T-helper 1 cell treated with Interleukin-12 subunit alpha and Interleukin-12 subunit beta and Interleukin-4 antibody, amounts not matched to agents 30 μg/mL and 1 μg/mL, for 36 hours (primary cell): ENCODE data around the gene PLAGL2.

Source experiments
- H3K27ac Mint-ChIP-seq: one replicate; pipeline ENCODE4 v1.8.0; 2021; ENCODE audit warnings: mild to moderate bottlenecking, mixed read lengths
- H3K27me3 Mint-ChIP-seq: one replicate; pipeline ENCODE4 v1.8.0; 2021; ENCODE audit warnings: low read depth, mixed read lengths
- H3K36me3 Mint-ChIP-seq: one replicate; pipeline ENCODE4 v1.8.0; 2021; ENCODE audit warnings: low read depth, mixed read lengths
- H3K4me1 Mint-ChIP-seq: one replicate; pipeline ENCODE4 v1.8.0; 2021; ENCODE audit warnings: low read depth, mixed read lengths
- H3K4me3 Mint-ChIP-seq: one replicate; pipeline ENCODE4 v1.8.0; 2021; ENCODE audit warnings: mild to moderate bottlenecking, moderate library complexity, mixed read lengths
- H3K9me3 Mint-ChIP-seq: one replicate; pipeline ENCODE4 v1.8.0; 2021; ENCODE audit warnings: mixed read lengths

Gene PLAGL2

DNA sequence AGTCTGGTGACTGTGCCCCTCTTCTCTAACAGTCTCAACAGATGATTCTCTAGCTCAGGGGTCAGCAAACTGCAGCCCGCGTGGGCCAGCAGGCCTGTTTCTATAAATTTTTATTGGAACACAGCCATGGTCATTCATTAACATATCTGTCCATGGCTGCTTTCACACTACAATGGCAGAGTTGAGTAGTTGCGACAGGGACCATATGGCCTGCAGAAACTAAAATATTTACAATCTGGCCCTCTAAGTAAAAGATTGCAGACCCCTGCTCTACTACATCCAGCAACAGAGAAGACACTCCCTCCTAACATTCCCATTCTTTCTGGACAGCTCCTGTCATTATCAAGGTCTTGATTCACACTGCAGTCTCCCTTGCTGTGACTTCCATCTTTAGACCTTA is 45.2 kb downstream of the PLAGL2 start:
- Mint-ChIP-seq H3K36me3 (peaks cover 40% of the 10 kb centered on the region), H3K27me3 (no peaks in the 10 kb centered on the region), H3K4me1 (peaks cover 2% of the 10 kb centered on the region), H3K9me3 (no peaks in the 10 kb centered on the region), H3K4me3 (no peak overlapping the region), H3K27ac (no peak overlapping the region)

DNA sequence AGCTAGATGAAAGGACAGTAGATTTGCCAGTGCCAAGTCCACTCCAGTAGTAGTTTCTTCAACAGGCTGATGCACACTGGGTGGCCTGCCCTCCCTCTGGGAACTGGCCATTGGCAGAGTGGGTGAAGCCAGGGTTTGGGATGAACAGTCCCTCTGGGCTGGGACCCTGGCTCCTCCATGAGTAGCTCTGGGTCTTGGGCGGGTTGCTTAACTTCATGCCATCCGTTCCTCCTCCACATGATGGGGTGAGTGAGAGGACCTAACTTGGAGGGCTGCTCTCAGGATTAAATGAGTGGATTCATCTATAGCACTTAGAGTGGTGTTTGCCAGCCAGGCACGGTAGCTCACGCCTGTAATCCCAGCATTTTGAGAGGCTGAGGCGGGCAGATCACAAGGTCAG is 47.2 kb downstream of the PLAGL2 start:
- Mint-ChIP-seq H3K4me1 (peaks cover 2% of the 10 kb centered on the region), H3K9me3 (no peaks in the 10 kb centered on the region), H3K27me3 (no peaks in the 10 kb centered on the region), H3K27ac (no peak overlapping the region), H3K4me3 (no peak overlapping the region), H3K36me3 (peaks cover 38% of the 10 kb centered on the region)

DNA sequence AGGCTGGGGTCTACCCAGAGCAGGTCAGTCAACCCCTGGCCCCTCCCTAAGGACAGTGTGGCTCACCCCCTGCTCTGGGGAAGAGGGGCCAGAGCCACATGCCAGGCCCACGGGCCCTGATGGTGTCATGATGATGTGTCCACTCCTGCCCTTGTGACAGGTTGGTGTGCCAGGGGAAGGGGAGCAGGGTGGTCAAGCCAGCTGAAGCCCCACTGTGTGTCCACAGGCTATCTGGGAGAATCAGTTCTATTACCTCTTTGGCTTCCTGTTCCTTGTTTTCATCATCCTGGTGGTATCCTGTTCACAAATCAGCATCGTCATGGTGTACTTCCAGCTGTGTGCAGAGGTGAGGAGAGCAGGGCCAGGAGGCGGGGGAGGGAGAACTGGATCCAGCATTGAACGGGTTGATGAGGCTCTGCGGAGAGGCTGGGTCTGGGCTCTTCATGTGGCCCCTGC is 47.7 kb downstream of the PLAGL2 start:
- Mint-ChIP-seq H3K36me3 (peaks cover 38% of the 10 kb centered on the region), H3K27ac (no peak overlapping the region), H3K9me3 (no peaks in the 10 kb centered on the region)

DNA sequence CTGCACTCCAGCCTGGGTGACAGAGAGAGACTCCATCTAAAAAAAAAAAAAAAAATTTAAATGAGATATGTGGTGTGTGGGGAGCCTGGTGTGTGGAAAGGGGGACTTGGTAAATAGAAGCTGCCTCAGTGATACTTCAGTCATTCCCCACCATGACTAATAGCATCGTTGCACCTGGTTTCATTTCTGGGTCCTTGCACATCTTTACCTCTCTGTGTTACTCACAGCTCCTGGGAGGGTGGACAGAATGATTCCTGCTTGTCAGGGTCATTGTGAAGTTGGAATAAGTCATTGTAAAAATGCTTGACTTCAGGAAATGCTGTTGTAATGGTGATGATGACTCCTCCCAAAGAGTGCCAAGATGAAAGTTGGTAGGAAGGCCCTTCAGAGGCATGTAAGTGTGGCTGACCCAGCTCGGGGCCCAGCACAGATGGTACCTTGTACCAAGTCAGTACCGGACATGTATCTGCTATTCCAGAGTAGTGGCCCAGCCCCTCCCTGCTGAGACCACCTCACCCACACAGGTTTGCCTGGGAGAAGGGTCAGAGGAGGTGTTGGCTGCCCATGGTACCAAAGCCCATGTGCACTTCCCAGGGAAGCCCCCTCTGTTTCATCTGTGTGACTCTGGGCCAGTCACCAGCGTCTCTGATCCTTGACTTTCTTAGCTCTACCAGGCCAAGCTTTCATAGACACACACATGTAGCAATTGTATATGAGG is 48.4 kb downstream of the PLAGL2 start:
- Mint-ChIP-seq H3K36me3 (peaks cover 40% of the 10 kb centered on the region), H3K27ac (no peak overlapping the region), H3K4me3 (no peak overlapping the region), H3K27me3 (no peaks in the 10 kb centered on the region), H3K9me3 (no peaks in the 10 kb centered on the region), H3K4me1 (peaks cover 9% of the 10 kb centered on the region)

More for the DNA sequence above, 47.7 kb downstream of the PLAGL2 start:
- H3K4me1 Mint-ChIP-seq = peaks cover 7% of the 10 kb centered on the region
- H3K27me3 Mint-ChIP-seq = no peaks in the 10 kb centered on the region
- H3K4me3 Mint-ChIP-seq = no peak overlapping the region

DNA sequence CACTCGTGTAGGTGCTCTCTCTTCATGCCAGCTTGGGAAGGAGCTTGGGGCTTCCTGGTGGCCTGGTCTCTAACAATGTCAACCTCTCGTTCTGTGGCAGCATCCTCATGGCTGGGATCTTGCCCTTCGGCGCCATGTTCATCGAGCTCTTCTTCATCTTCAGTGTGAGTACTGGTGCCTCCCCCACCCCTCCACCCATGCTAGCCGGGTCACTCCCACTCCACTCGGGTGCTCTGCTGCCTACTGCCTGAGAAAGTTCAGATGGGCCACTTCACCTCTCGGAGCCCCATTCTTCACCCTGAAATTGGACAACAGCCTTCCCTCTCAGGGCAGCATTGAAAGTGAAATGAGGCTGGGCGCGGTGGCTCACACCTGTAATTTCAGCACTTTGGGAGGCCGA is 49.2 kb downstream of the PLAGL2 start:
- H3K36me3 Mint-ChIP-seq = peaks cover 40% of the 10 kb centered on the region
- H3K27me3 Mint-ChIP-seq = no peaks in the 10 kb centered on the region
- H3K4me3 Mint-ChIP-seq = no peak overlapping the region
- peaks cover 9% of the 10 kb centered on the region for H3K4me1 Mint-ChIP-seq
- no peaks in the 10 kb centered on the region for H3K9me3 Mint-ChIP-seq
- no peak overlapping the region for H3K27ac Mint-ChIP-seq

DNA sequence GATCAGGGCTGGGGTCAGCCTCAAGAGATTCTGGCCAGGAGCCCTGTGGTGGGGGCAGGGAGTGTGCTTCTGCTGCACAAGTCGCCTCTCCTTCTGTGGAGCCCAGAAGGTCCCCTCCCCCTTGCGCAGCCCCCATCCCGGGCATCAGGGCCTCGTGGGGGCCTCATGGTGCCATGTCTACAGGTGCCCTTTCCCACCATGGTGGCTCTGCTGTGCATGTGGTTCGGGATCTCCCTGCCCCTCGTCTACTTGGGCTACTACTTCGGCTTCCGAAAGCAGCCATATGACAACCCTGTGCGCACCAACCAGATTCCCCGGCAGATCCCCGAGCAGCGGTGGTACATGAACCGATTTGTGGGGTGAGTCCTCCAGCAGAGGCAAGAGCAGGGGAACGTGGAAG is 49.9 kb downstream of the PLAGL2 start:
- Mint-ChIP-seq H3K9me3 (no peaks in the 10 kb centered on the region), H3K27me3 (no peaks in the 10 kb centered on the region), H3K4me3 (no peak overlapping the region), H3K27ac (no peak overlapping the region), H3K36me3 (peaks cover 41% of the 10 kb centered on the region), H3K4me1 (peaks cover 9% of the 10 kb centered on the region)

DNA sequence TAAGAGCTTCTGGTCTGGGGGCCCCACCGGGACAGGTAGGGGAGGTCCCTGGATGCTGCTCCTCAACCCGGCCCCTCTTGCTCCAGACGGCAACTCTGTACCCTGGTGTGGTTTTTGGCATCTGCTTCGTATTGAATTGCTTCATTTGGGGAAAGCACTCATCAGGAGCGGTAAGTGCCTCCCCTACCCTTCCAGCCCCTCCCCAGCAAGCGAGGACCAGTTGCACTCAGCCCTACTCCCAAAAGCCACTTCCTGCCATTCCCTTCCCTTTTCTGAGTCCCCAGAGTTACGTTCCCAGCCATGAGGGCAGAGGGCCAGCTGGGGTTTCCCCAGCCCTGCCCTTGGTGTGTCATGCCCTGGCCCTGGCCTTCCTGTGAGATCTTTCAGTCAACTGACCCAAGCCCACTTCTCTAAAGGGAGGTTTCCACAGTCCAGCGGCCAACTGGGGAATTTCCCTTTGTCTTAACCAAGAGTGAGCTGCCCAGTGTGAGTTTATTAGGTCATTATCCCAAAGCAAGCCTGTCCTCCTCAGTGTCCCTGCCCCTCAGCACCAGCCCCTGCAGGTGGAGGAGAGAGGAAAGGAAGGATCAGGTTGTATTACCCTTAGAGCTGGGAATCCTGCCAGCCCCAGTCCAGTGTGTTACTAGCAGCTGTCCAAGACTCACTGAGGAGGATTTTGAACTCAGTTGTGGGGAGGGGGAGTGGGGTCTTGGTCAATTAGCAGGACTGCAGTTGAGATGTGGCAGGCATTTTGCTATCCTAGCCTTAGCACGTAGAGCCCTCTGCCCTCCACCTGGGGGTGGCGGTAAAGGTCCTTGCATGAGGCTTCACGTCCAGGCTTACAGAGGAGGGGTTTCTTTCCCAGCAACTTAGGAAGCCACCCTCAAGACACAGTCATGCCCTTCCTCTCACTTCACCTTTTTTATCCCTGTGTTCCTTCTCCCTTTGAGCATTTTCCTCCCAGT is 52.2 kb downstream of the PLAGL2 start:
- H3K4me3 Mint-ChIP-seq = no peak overlapping the region
- H3K27me3 Mint-ChIP-seq = no peaks in the 10 kb centered on the region
- H3K36me3 Mint-ChIP-seq = peaks cover 32% of the 10 kb centered on the region
- peaks cover 9% of the 10 kb centered on the region for H3K4me1 Mint-ChIP-seq
- H3K27ac Mint-ChIP-seq = peak overlapping the region; percentile 41
- no peaks in the 10 kb centered on the region for H3K9me3 Mint-ChIP-seq

DNA sequence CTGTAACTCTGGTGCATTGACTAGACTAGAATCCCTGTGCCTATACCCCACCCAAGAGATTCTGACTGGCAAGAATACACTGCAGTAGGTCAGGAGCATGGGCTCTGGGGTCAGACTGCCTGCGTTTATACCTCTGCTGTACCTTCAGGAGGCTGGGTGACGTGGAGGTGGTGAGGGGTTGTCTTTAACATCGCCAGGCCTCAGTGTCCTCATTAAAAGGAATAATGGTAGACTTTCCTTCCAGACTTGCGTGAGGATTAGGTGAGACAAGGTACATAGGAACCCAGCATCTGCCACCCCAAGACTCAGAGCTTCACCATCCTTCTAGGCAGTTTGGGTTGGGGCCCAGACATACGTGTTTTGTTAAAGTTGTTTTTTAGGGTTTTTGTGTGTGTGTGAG is 53.8 kb downstream of the PLAGL2 start:
- Mint-ChIP-seq H3K36me3 (peaks cover 30% of the 10 kb centered on the region), H3K9me3 (no peaks in the 10 kb centered on the region), H3K27ac (no peak overlapping the region)

DNA sequence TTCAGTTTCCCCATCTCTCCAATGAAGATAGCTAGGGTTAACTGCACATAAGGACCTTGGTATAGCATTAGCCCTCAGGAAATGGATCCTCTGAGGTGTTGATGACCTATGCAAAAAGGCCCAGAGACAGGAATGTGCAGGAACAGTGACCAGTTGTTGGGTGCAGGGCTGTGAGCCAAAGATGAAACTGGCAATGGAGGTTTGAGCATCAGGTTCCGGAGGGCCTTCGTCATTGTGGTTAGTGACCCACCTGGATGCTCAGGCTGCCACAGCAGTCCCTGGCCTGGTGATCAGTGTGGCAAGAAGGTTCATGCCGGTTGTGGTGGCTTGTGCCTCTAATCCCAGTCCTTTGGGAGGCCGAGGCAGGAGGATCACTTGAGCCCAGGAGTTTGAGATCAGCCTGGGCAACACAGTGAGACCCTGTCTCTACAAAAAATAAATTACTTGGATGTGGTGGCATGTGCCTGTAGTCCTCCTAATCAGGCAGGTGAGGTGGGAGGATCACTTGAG is 54.3 kb downstream of the PLAGL2 start:
- H3K4me3 Mint-ChIP-seq = no peak overlapping the region
- H3K4me1 Mint-ChIP-seq = peaks cover 9% of the 10 kb centered on the region
- no peaks in the 10 kb centered on the region for H3K9me3 Mint-ChIP-seq
- no peaks in the 10 kb centered on the region for H3K27me3 Mint-ChIP-seq
- H3K27ac Mint-ChIP-seq = no peak overlapping the region
- H3K36me3 Mint-ChIP-seq = peaks cover 27% of the 10 kb centered on the region

More for the DNA sequence above, 53.8 kb downstream of the PLAGL2 start:
- H3K4me1 Mint-ChIP-seq = peaks cover 9% of the 10 kb centered on the region
- no peak overlapping the region for H3K4me3 Mint-ChIP-seq
- no peaks in the 10 kb centered on the region for H3K27me3 Mint-ChIP-seq

DNA sequence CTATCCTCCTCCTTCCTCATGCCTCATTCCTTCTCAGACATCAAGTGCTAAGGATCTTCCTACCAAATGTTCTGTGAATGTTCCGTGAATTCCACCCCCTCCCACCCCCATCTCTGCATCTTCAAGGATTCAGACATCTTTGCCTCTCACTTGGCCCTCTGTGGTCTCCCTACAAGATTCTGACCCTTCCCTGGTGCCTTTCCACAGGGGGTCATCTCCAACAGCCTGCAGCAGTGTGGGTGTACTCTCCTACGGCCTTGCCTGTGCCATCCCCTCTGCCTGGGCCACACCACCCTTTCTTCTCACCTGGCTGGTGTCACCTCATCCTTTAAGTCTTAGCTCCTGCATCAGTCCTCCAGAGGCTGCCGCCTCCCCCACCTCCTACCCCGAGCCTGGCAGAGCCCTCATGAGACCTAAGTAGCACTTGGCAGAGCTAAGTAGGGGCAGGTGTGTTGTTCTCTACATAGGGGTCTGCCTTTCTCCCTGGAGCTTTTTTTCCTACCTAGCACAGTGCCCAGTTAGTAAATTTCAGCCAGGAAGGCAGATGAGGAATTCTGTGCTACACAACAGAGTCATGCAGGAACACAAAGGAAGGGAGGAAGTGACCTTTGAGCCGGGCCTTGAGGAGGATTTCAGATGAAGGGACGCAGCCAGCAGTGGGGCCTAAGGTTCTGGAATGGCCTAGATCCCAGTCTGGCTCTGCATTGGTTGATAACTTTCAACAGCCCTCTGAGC is 55.0 kb downstream of the PLAGL2 start:
- Mint-ChIP-seq H3K9me3 (no peaks in the 10 kb centered on the region), H3K4me3 (no peak overlapping the region), H3K36me3 (peaks cover 23% of the 10 kb centered on the region), H3K27ac (no peak overlapping the region), H3K27me3 (no peaks in the 10 kb centered on the region), H3K4me1 (peaks cover 9% of the 10 kb centered on the region)

DNA sequence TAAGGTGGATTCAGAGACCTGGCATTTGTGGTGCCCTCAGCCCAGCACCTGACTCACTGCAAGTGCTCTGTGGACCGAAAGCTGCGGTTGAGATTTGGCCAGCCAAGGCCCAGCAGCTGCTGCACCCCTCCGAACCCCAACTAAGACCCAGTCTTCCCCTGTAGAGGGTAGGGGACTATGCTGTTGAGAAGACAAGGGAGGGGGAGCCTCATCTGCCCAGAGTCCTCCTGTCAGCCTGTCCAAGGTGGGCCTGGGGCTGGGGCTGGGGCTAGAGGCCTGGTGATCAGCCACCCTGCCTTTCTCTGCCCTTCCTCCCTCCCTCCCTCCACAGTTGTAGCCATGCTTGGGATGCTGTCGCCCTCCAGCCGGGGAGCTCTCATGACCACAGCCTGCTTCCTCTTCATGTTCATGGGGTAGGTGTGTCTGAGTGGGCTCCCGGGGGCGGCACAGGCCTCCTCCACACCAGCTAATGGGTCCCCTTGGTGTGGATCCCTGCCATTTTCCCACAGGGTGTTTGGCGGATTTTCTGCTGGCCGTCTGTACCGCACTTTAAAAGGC is 57.2 kb downstream of the PLAGL2 start:
- H3K4me1 Mint-ChIP-seq = peaks cover 7% of the 10 kb centered on the region
- peaks cover 30% of the 10 kb centered on the region for H3K36me3 Mint-ChIP-seq
- no peak overlapping the region for H3K27ac Mint-ChIP-seq
- no peaks in the 10 kb centered on the region for H3K9me3 Mint-ChIP-seq
- no peaks in the 10 kb centered on the region for H3K27me3 Mint-ChIP-seq
- no peak overlapping the region for H3K4me3 Mint-ChIP-seq

DNA sequence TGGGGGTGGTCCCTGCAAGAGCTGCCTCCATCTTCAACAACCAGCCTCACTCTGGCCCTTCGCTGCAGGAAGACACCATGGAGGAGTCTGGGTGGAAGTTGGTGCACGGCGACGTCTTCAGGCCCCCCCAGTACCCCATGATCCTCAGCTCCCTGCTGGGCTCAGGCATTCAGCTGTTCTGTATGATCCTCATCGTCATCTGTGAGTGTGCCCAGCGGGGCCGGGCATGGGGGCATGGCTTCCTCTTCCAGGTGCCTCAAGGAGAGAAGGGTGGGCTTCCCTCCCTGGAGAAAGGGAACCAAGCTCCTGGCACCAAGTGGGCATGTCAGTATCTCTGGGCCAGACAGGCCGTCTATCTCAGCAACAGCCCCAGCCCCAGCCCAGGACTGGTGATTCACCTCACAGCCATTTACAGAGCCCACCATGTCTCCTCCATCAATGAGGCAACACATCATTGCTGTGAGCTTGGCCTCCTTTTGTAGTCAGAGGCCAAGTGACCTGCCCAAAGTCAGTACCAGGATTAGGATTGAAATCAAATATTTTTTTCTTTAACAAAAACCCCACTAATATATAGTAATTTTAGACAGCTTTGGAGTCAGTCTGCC is 57.9 kb downstream of the PLAGL2 start:
- Mint-ChIP-seq H3K4me1 (peaks cover 2% of the 10 kb centered on the region), H3K9me3 (no peaks in the 10 kb centered on the region), H3K36me3 (peaks cover 29% of the 10 kb centered on the region), H3K27me3 (no peaks in the 10 kb centered on the region), H3K4me3 (no peak overlapping the region), H3K27ac (no peak overlapping the region)

DNA sequence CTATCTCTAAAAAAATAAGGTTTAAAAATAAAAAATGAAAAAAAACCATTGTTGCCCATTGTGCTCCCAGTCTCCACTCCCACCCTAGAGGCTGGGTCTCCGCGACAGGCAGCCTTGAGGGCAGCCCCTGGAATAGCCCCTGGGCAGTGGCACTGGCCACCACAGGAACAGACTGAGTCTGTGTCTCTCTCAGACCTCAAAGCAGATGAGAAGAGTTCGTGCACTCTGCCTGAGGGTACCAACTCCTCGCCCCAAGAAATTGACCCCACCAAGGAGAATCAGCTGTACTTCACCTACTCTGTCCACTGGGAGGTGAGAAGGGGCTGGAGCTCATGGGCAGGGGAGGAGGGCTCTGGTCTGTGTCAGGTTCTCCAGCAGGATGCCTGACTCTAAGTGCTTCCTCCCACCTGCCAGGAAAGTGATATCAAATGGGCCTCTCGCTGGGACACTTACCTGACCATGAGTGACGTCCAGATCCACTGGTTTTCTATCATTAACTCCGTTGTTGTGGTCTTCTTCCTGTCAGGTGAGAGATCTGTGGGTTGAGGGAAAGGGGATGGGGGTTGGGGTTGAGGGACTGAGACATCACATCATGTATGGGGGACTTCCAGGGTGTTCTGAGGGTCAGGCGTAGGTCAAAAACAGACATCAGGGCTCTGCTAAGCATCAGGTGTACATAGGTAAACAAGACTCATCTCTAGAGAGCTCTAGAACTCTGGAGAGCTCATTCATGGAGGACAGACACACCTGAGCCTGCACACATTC is 62.5 kb downstream of the PLAGL2 start:
- Mint-ChIP-seq H3K27ac (no peak overlapping the region), H3K4me1 (no peaks in the 10 kb centered on the region), H3K36me3 (peaks cover 32% of the 10 kb centered on the region), H3K9me3 (no peaks in the 10 kb centered on the region), H3K4me3 (no peak overlapping the region), H3K27me3 (no peaks in the 10 kb centered on the region)
